Peyer's patch (tissue), 4 donors: Measurements from ENCODE around the gene VAMP8.

ENCODE experiments used
- POLR2A ChIP-seq, 2 donors: fragments of 450-650 bp; IDR thresholded peaks; one replicate each; pipeline ENCODE4 v1.5.1; 2017; ENCODE audit warnings: antibody characterized with exemption in 2 of 2, mild to moderate bottlenecking in 2 of 2, moderate library complexity in 2 of 2
- TF ChIP-seq, protein P1 (sequence below), 6 experiments: fragments of 450-650 bp in 4 of 6; fragments of 200-600 bp in 2 of 6; sonication (generic) in 1 of 6; IDR thresholded peaks; one replicate each; pipeline ENCODE4 v1.5.1; 2017 to 2019; ENCODE audit warnings: antibody characterized with exemption in 6 of 6, mild to moderate bottlenecking in 3 of 6, moderate library complexity in 1 of 6

DNA sequence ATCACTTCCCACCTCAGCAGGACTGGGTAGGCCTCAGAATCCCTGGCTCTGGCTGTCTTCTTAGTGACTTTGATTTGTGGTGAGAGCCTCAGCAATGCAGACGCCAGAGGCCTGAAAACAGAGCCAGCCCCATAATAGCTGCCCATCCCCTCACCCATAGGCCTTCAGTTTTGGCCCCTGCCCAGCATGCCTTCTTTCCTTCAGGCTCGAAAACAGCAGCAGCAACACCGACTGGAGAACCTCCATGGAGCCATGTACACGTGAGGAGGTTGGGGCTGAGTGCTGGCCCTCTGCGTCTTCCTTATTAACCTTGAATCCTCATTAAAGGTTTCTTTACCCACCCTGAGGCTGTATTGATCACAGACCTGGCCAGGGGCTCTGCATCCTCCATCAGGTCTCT, 19.9 kb downstream of the VAMP8 start:
- TF ChIP-seq, protein P1, sequence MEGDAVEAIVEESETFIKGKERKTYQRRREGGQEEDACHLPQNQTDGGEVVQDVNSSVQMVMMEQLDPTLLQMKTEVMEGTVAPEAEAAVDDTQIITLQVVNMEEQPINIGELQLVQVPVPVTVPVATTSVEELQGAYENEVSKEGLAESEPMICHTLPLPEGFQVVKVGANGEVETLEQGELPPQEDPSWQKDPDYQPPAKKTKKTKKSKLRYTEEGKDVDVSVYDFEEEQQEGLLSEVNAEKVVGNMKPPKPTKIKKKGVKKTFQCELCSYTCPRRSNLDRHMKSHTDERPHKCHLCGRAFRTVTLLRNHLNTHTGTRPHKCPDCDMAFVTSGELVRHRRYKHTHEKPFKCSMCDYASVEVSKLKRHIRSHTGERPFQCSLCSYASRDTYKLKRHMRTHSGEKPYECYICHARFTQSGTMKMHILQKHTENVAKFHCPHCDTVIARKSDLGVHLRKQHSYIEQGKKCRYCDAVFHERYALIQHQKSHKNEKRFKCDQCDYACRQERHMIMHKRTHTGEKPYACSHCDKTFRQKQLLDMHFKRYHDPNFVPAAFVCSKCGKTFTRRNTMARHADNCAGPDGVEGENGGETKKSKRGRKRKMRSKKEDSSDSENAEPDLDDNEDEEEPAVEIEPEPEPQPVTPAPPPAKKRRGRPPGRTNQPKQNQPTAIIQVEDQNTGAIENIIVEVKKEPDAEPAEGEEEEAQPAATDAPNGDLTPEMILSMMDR (IDR thresholded peaks at IDR 0.05) = no peak
- TF ChIP-seq POLR2A (IDR thresholded peaks at IDR 0.05) = no peak
